HEK293T (cell line): ENCODE measurements around the gene TRIM26.

ENCODE experiments used
- CTBP1 ChIP-seq: fragments of 450-650 bp; IDR thresholded peaks from 2 replicates; pipeline ENCODE4 v1.6.1; 2016; ENCODE audit warnings: borderline replicate concordance
- FOXA1 ChIP-seq: fragments of 450-650 bp; IDR thresholded peaks from 2 replicates; pipeline ENCODE4 v1.6.1; 2016; ENCODE audit warnings: mild to moderate bottlenecking
- SP1 ChIP-seq: fragments of 450-650 bp; IDR thresholded peaks from 2 replicates; pipeline ENCODE4 v1.6.1; 2017

GRCh38 chr6:30194797-30195690, 18.2 kb downstream of the TRIM26 start:
- TF ChIP-seq SP1 (no peak), FOXA1 (no peak), CTBP1 (no peak)
